GM18868 (cell line): ENCODE measurements around the gene NPTX2.

ENCODE experiments used
- ATAC-seq: cut with Tn5 transposase; IDR thresholded peaks from one replicate; pipeline ENCODE4 v1.9.1; 2021; ENCODE audit warnings: mild to moderate bottlenecking, moderate library complexity; ENCODE audit not compliant: unreplicated experiment

The NPTX2 gene

DNA sequence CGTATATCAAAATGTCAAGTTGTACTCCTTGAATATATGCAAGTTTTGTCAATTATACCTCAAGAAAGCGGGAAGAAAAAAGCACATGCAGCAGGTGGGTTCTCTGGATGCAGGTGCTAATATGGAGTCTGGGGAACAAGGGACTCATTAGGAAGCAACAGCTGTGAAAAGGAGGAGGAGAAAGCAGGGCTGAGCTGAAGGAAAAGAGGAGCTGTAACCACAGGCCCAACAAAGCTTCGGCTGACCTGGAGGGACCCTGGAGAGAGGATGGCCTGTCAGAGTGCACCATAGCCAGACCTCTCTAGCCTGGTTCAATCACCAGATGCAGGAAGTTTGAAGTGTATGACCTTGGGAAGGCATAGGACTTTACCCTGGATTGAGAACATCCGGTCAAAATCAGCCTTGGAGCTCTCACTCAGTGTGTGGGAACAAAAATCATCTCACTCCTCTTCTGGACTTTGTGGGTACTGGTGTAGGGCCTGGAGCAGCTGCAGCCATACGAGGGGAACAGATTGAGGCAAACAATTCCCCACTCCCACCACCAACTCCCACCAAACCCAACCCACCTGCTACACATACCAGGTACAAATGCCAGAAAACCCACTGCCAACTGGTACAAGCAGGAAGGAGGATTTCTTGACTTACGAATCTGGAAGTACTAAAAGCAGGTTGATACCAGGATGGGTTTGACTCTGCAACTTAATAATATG lies 36.7 kb downstream of the NPTX2 start:
- no peak for ATAC-seq

DNA sequence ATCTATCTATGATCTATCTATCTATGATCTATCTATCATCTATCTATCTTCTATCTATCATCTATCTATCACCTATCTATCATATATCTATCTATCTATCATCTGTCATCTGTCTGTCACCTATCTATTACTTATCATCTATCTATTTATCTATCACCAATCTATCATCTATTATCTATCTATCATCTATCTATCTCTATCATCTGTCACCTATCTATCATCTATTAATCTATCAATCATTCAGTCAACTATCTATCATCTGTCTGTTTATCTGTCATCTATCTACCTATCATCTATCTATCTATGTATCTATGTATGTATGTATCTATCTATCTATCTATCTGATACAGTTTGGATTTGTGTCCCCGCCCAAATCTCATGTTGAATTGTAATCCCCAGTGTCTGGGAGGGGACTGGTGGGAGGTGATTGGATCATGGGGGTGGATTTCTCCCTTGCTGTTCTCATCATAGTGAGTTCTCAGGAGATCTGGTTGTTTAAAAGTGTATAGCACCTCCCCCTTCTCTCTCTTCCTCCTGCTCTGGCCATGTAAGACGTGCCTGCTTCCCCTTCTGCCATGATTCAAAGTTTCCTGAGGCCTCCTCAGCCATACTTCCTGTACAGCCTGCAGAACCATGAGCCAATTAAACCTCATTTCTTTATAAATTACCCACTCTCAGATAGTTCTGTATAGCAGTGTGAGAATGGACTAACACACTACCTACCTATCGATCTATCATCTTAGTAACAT lies 37.6 kb downstream of the NPTX2 start:
- ATAC-seq, result no peak

DNA sequence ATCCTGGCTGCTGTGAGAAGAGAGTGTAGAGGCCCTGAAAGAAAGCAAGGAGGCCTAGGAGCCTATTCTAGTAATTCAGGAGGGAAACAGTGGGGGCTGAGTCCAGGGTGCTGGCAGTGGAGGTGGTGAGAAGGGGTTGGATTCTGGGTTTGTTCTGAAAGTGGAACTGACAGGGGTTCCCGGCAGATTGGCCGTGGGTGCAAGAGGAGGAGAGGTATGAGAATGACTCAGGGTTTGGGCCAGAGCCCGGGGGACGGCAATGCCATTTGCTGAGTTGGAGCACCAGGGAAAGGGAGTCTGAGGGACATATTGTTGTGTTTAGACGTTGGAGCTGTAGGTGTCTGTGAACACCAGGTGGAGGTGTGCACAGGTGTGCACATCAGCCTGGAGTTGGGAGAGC lies 38.5 kb downstream of the NPTX2 start:
- ATAC-seq, result no peak

DNA sequence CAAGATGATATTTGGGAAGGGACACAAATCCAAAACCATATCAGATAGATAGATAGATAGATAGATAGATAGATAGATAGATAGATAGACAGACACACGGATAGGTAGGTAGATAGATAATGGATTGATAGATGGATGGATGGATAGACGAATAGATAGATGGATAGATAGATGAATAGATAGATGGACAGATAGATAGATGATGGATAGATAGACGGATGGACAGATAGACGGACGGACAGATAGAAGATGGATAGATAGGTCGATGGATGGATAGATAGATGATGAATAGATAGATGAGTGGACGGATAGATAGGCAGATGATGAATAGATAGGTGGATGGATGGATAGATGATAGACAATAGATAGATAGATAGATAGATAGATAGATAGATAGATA lies 39.8 kb downstream of the NPTX2 start:
- no peak for ATAC-seq

DNA sequence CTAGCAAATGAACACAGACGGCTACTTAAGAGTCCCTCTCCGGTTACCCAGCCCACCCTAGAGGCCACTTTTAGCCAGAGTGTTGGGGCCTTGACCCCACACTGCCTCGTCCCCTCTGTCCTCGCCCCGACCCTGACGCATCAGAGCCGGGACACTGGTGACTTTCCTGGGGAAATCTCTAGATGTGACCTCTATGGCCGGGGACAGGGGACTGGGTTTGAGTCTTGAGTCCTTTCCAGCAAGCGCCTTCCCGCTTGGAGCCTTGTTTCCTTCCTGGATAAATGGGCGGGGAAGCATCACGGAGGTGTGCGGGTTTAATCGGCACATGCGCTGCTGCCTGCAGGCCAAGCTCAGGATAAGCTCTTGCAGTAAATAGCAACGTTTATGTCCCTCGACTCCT lies 40.7 kb downstream of the NPTX2 start:
- ATAC-seq, result no peak

DNA sequence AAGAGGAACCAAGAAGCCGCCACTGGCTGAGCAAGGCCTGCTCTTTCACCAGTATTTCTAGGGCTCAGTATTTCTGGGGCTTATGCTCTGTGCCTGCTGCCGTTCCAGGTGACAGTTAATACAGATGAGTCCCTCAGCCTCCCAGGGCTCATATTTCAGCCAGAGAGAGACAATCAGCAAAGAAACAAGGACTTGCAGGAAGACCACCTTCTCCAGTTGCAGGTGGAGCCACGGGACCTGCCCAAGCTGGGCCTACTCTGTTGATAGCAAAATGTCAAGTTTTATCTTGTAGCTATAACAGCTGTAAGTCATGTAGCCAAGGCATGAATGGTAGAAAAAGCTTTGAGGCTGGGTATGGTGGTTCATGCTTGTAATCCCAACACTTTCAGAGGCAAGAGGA lies 42.7 kb downstream of the NPTX2 start:
- ATAC-seq, result no peak

DNA sequence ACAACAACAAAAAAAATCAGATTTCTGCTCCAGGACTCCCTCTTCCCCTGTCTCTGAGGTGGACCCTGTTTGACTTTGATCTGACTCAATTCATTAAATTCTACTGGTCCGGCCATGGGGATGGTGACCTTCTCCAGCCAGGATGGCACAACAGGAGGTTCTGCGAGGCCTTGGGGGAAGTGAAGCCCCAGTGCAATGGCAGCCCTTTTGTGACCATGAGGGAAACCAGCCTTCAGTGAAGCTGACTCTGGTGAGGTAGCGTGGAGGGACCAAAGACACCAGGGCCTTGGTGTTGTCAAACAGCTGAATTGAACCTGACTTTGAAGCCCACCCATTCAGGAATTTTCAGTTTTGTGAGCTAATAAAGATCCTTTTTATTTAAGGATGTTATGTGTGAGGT lies 44.5 kb downstream of the NPTX2 start:
- no peak for ATAC-seq

DNA sequence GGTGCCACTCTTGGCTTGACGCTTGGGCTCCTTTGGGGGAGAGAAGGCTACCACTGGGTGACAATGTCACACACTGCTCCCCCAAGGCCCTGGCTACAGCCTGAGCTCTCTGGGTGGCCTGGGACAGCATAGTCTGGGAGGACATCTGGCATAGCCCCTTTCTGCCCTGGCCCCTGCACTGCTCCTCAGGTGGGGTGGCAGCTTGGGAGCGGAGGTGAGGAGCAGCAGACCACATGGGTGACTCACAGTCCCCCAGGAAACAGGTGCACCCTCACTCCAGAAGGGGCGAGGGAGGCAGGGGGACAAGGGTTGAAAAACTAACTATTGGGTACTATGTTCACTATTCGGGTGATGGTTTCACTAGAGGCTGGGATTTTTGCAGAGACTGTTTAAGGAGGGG lies 45.2 kb downstream of the NPTX2 start:
- no peak for ATAC-seq

DNA sequence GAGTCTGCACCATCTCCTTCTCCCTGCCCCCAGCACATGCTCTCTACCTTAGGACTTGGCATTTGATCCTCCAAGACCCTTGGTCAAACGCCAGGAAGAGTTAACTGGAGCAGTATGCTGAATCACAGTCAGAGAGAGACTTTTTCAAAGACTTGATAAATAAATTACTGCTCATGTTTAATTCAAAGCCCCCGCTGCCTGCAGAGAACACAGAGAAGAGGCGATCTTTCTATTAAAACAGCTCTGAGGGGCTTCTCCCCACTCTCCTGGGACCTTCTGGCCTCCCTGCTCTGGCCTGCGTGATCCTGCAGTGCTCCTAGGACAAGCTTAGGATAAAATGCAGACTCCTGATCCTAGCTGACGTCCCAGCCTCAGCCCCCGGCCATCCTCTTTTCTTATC lies 47.8 kb downstream of the NPTX2 start:
- ATAC-seq, result no peak

DNA sequence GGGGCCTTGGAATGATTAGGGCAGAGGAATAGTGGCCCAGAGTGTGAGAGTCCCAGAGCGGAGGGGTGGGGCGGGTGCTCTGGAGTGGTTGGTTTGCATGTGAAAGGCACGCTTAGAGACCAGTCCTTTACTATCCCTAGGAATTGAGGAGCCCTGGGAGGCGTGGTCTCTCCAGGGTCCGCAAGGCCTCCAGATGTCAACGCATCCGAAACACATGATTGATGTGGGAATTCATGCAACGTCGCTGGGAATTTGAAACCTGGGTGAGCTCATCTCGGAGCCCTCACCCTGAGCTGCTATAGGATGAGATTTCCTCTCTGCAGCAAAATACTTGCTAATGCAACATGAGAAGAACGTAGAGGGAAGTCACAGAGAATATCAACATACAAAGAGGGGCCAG lies 51.2 kb downstream of the NPTX2 start:
- ATAC-seq, result no peak

DNA sequence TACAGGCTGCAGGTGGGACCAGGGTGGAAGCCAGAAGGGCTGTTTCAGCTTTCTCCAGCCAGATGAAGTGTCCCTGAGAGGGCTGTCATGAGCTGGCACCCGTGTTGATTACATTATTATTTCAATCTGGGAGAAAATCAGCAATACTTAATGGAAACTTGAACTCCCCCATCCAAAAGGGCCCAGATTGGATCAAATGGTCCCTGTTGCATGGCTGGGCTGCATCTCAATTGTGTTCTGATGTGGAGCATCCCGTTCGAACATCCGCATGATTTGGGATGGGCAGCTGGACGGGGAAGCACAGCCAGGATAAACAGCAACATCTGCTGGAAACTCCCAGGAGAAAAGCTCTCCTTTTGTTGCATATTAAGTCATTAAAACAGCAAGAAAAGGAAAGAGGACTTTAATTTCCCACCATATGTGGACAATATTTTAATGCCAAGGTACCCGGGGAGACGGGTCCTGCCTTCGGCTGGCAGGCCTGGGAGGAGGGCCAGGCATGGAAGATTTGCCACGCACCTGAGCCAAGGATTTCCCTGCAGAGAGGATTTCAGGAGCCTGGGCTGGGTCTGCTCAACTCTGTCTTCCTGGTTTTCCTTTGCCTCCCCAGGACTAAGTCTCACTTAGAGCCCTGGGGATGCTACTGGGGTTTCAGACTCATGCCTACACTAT lies 52.4 kb downstream of the NPTX2 start:
- ATAC-seq, result no peak

DNA sequence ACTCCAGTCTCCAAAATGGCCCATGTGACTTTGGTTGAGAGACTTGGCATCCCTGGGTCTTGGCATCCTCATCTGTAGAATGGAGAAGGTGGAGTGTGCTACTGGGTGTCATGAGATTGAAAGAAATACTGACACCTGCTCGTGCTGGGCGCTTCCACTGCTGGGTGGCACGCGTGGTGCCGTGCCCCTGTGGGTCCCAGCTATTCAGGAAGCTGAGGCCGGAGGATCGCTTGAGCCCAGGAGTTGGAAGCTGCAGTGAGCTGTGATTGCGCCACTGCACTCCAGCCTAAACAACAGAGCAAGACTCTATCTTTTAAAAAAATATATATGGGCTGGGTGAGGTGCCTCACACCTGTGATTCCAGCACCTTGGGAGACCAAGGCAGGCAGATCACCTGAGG lies 53.1 kb downstream of the NPTX2 start:
- no peak for ATAC-seq

DNA sequence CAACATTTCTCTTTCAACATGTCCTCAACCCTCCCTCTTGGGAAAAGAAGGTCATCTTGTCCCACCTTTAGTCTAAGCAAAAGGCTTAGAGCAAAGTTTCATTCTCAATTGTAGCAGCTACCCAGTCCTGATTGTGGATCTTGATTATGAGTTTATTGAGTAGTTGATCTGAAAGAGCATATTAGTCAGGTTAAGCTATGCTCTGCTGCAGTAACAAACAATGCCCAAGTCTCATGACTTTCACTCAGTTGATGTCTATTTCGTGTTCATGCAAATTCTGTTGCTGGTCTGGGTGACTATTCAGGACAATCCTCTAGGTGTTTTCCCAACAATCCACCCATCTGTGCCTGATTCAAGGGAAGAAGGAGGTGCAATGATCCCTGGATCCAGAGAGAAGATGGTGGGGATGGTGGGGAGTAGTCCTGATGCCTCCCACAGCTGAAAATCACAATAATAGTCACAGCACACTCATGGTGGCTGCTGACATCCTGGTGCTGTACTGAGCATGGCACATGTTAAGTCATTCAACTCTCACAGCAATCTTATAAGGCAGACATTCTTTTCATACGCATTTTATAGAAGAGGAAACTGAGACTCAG lies 54.7 kb downstream of the NPTX2 start:
- ATAC-seq, result no peak

DNA sequence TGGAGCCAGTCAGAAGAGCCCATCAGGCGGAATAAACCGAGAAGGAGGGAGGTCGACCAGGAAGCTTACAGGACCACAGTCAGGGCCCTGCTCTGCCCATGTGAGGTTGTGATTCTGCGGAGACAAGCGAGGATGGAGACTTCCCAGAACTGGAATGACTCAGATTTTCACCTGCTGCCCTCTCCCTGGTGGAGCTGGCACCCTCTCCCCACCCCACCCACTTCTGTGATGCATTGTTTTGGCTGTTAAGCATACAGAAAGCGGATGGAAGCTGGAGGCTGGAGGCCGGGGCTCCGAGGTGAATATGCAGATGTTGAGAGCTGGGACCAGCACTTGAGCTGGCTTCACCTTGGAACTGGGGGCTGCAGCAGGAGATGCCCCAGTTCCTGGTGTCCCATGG lies 57.4 kb downstream of the NPTX2 start:
- no peak for ATAC-seq

DNA sequence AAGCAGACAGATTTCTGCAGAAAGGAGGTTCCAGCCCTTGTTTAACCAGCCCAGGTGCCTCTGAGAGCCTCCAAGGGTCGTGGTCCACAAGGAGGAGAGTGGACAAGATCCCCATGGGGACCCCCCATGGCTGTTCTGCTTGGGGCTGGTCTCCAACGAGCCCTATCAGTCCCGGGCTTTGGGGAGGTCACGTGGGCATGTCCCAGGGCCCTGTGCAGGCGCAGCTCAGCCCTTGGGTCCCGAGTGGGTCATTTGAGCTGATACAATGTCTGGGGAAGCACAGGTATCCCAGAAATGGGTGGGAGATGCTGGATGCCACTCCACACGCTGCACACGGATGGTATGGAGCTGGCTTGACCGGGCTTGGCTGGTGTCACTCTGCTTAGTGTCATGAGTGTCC lies 57.8 kb downstream of the NPTX2 start:
- ATAC-seq, result no peak

DNA sequence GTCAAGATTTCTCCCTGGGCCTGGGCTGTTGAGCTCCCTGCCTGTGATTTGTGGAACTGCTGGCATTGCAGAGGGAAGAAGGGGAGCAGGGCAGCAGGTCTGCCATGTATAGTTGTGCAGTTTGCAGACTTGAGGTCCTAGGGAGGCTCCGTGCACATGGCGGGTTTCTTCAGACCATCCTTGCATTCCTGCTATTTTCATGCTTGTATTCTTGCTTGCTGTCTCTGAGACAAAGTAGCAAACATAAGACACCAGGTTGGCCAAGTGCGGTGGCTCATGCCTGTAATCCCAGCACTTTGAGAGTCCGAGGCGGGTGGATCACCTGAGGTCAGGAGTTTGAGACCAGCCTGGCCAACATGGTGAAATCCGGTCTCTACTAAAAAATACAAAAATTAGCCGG lies 61.1 kb downstream of the NPTX2 start:
- ATAC-seq, result no peak
